ENCODE measurements around the gene RPLP2. TPM values are rescaled to one million over a fixed set of nuclear protein-coding genes. Genes with fewer than 3 reads are reported as not detected.

The RPLP2 gene
- total RNA-seq, 1 experiment from 2014 or later = 1,325 TPM

DNA sequence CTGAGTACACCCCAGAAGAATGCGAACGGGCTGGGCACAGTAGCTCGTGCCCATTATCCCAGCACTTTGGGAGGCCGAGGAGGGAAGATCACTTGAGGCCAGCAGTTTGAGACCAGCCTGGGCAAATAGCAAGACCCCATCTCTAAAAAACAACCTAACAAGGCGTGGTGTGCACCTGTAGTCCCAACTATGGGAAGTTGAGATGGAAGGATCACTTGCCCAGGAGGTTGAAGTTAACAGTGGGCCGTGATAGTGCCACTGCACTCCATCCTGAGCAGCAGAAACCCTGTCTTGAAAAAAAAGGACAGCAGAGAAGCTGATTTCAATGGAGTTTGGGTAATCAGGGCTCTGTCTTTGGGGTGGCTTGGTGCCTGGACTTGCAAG lies 3.3 kb downstream of the RPLP2 start:
- H3K4me1 ChIP-seq (ENCODE audit: insufficient read depth, low read length, poor library complexity, severe bottlenecking) = peaks cover 11% of the 10 kb centered on the region
- BruUV-seq (replicated peaks) = no TSS peak

DNA sequence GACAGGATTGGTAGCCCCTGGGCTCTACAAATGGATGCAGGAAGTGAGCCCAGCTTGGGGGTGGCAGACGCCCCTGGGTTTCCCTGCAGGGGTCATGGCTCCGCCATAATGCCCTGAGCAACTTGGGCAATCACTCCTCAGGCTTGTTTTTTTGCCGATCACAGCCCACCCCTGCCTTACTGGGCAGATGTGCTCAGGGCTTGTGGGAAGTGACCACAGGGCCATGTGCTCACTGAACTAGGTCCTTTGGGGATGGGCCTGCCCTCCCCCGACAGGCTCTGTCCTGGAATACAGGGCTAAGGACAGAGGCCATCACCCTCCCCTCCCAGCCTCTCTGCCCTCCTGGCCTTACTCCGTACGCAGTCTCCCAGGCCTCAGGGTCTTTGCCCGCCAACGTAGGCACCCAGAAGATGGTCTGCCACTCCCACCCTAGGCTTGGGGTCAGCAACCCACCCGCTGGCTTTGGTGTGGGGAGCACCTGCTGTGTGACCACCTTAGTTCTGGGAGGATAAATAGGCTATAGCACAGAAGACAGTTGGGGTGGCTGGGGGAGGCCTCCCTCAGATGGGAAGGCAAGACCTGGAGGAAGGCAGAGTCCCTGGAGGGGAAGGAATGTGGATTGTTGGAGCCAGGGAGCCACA lies 3.8 kb downstream of the RPLP2 start:
- no peak for TF ChIP-seq EZH2 (IDR thresholded peaks at IDR 0.05; ENCODE audit: borderline replicate concordance, low read depth, low read length, poor library complexity, severe bottlenecking)
- TF ChIP-seq, protein P1, sequence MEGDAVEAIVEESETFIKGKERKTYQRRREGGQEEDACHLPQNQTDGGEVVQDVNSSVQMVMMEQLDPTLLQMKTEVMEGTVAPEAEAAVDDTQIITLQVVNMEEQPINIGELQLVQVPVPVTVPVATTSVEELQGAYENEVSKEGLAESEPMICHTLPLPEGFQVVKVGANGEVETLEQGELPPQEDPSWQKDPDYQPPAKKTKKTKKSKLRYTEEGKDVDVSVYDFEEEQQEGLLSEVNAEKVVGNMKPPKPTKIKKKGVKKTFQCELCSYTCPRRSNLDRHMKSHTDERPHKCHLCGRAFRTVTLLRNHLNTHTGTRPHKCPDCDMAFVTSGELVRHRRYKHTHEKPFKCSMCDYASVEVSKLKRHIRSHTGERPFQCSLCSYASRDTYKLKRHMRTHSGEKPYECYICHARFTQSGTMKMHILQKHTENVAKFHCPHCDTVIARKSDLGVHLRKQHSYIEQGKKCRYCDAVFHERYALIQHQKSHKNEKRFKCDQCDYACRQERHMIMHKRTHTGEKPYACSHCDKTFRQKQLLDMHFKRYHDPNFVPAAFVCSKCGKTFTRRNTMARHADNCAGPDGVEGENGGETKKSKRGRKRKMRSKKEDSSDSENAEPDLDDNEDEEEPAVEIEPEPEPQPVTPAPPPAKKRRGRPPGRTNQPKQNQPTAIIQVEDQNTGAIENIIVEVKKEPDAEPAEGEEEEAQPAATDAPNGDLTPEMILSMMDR (conservative IDR thresholded peaks at IDR 0.05; ENCODE audit: low read depth, low read length) = no peak
- ChIA-PET POLR2A (ENCODE audit: low non-redundant PET) (no interaction called here), CTCF (no interaction called here)
- Histone ChIP-seq H3K4me1 (ENCODE audit: insufficient read depth, low read length, poor library complexity, severe bottlenecking) (peaks cover 11% of the 10 kb centered on the region), H3K27me3 (replicated peaks; ENCODE audit: insufficient read depth, low read depth, low read length, poor library complexity) (no peaks in the 10 kb centered on the region), H3K9me3 (ENCODE audit: low read depth, low read length, poor library complexity, severe bottlenecking) (no peaks in the 10 kb centered on the region), H3K36me3 (ENCODE audit: insufficient read depth, low read length, poor library complexity, severe bottlenecking) (peaks cover 29% of the 10 kb centered on the region), H3K4me3 (ENCODE audit: low read depth, low read length, poor library complexity, severe bottlenecking) (no peak overlapping the region), H3K27ac (ENCODE audit: low read depth, low read length, poor library complexity, severe bottlenecking) (no peak overlapping the region)
- no peak for DNase-seq (ENCODE audit: low spot score)
- intact Hi-C loops (cut with micrococcal nuclease; ENCODE audit: unreplicated experiment) = no loop called here
- BruUV-seq (replicated peaks) = no TSS peak

More for the DNA sequence above, 3.3 kb downstream of the RPLP2 start:
- no peak overlapping the region for H3K4me3 ChIP-seq (ENCODE audit: low read depth, low read length, poor library complexity, severe bottlenecking)
- H3K27me3 ChIP-seq (replicated peaks; ENCODE audit: insufficient read depth, low read depth, low read length, poor library complexity) = no peaks in the 10 kb centered on the region
- H3K9me3 ChIP-seq (ENCODE audit: low read depth, low read length, poor library complexity, severe bottlenecking) = no peaks in the 10 kb centered on the region
- no peak for DNase-seq (ENCODE audit: low spot score)
- H3K36me3 ChIP-seq (ENCODE audit: insufficient read depth, low read length, poor library complexity, severe bottlenecking) = peaks cover 29% of the 10 kb centered on the region
- CTCF ChIA-PET = no interaction called here
- intact Hi-C loops (cut with micrococcal nuclease; ENCODE audit: unreplicated experiment) = no loop called here
- no peak for TF ChIP-seq EZH2 (IDR thresholded peaks at IDR 0.05; ENCODE audit: borderline replicate concordance, low read depth, low read length, poor library complexity, severe bottlenecking)
- TF ChIP-seq, protein P1 (conservative IDR thresholded peaks at IDR 0.05; ENCODE audit: low read depth, low read length) = no peak
- POLR2A ChIA-PET (ENCODE audit: low non-redundant PET) = no interaction called here
- no peak overlapping the region for H3K27ac ChIP-seq (ENCODE audit: low read depth, low read length, poor library complexity, severe bottlenecking)

DNA sequence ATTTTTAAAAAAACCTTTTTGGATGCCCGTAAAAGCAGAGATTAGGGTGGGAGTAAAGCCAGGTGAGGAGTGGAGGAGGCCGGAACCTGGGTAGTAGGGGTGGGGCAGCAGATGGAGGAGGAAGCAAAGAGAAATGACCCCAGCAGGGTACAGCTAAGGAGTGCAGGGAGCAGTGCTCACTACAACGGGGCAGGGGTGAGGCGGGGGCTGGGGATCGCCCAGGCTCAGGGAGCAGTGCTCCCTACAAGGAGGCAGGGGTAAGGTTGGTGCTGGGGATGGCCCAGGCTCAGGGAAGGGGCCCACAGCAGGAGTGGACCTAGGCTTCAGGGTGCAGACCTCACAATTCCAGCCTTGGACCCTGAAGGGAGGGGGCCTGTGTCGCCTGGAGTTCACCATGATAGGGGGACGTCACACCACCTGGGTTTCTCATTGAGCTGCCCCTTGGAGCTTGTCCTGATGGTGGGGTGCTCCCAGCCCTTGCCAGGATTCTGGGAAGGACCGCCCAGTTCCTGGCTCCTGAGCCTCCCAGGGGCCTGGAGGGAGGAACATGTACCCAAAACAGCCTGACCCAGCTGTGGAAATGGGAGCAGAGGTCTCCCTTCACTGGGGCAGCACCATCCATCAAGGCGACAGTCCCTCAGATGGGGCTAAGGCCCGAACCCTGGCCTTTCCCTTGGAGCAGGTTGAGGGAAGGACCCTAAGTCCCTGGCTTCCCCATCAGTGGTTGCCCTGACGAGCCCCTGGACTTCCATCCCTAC lies 6.1 kb downstream of the RPLP2 start:
- no peaks in the 10 kb centered on the region for H3K27me3 ChIP-seq (replicated peaks; ENCODE audit: insufficient read depth, low read depth, low read length, poor library complexity)
- no peak for DNase-seq (ENCODE audit: low spot score)
- H3K9me3 ChIP-seq (ENCODE audit: low read depth, low read length, poor library complexity, severe bottlenecking) = no peaks in the 10 kb centered on the region
- H3K36me3 ChIP-seq (ENCODE audit: insufficient read depth, low read length, poor library complexity, severe bottlenecking) = peaks cover 29% of the 10 kb centered on the region
- intact Hi-C loops (cut with micrococcal nuclease; ENCODE audit: unreplicated experiment) = no loop called here
- H3K4me3 ChIP-seq (ENCODE audit: low read depth, low read length, poor library complexity, severe bottlenecking) = no peak overlapping the region
- ChIA-PET CTCF (no interaction called here), POLR2A (ENCODE audit: low non-redundant PET) (no interaction called here)
- no peak for TF ChIP-seq EZH2 (IDR thresholded peaks at IDR 0.05; ENCODE audit: borderline replicate concordance, low read depth, low read length, poor library complexity, severe bottlenecking)
- TF ChIP-seq, protein P1 (conservative IDR thresholded peaks at IDR 0.05; ENCODE audit: low read depth, low read length) = no peak
- H3K27ac ChIP-seq (ENCODE audit: low read depth, low read length, poor library complexity, severe bottlenecking) = no peak overlapping the region
- peaks cover 16% of the 10 kb centered on the region for H3K4me1 ChIP-seq (ENCODE audit: insufficient read depth, low read length, poor library complexity, severe bottlenecking)
- BruUV-seq (replicated peaks) = no TSS peak
